WTC11 (cell line): ENCODE measurements around the gene CA5A.
"Not testable (repeated sequence)": the region's sequence is repeated elsewhere in the genome, so short reads cannot be mapped to it uniquely, and the experiment has no call there.

Source experiments
- ATF3 ChIP-seq: sonication (generic); formaldehyde crosslinking; conservative IDR thresholded peaks from 2 replicates; pipeline ENCODE4 v1.8.1; 2022; ENCODE audit warnings: mild to moderate bottlenecking, missing genetic modification reagents
- CBFB ChIP-seq: sonication (generic); formaldehyde crosslinking; IDR thresholded peaks from 2 replicates; pipeline ENCODE4 v1.8.1; 2022; ENCODE audit warnings: mild to moderate bottlenecking, low read depth, missing genetic modification reagents
- CTCF ChIP-seq: fragments of 200-600 bp; IDR thresholded peaks from 2 replicates; pipeline ENCODE4 v1.8.0; 2022; ENCODE audit warnings: antibody characterized with exemption
- GABPB1 ChIP-seq: sonication (generic); formaldehyde crosslinking; IDR thresholded peaks from 2 replicates; pipeline ENCODE4 v1.8.1; 2023; ENCODE audit warnings: mild to moderate bottlenecking, missing genetic modification reagents
- IRF1 ChIP-seq: sonication (generic); formaldehyde crosslinking; IDR thresholded peaks from 2 replicates; pipeline ENCODE4 v1.8.0; 2023; ENCODE audit warnings: missing genetic modification reagents
- JUN ChIP-seq: sonication (generic); formaldehyde crosslinking; IDR thresholded peaks from 2 replicates; pipeline ENCODE4 v1.8.0; 2023; ENCODE audit warnings: mild to moderate bottlenecking, missing genetic modification reagents
- MAX ChIP-seq: sonication (generic); formaldehyde crosslinking; IDR thresholded peaks from 2 replicates; pipeline ENCODE4 v1.8.0; 2022; ENCODE audit warnings: mild to moderate bottlenecking, missing genetic modification reagents
- NFE2L1 ChIP-seq: sonication (generic); formaldehyde crosslinking; IDR thresholded peaks from 2 replicates; pipeline ENCODE4 v1.8.1; 2023; ENCODE audit warnings: missing genetic modification reagents
- NFYB ChIP-seq: sonication (generic); formaldehyde crosslinking; conservative IDR thresholded peaks from 2 replicates; pipeline ENCODE4 v1.8.0; 2022; ENCODE audit warnings: low read depth, missing genetic modification reagents
- NR2C2 ChIP-seq: sonication (generic); formaldehyde crosslinking; IDR thresholded peaks from 2 replicates; pipeline ENCODE4 v1.8.0; 2022; ENCODE audit warnings: mild to moderate bottlenecking, missing genetic modification reagents
- ZNF138 ChIP-seq: sonication (generic); formaldehyde crosslinking; conservative IDR thresholded peaks from 2 replicates; pipeline ENCODE4 v1.8.1; 2022; ENCODE audit warnings: mild to moderate bottlenecking, moderate library complexity, missing genetic modification reagents
- ZNF232 ChIP-seq: sonication (generic); formaldehyde crosslinking; IDR thresholded peaks from 2 replicates; pipeline ENCODE4 v1.8.0; 2022; ENCODE audit warnings: mild to moderate bottlenecking, missing genetic modification reagents

GRCh38 chr16:87885371-87885967, 50.9 kb downstream of the CA5A start:
- not testable (repeated sequence) for TF ChIP-seq ZNF138; CTCF; ZNF232; ATF3 (CRISPR knock-in tag); NR2C2 (CRISPR knock-in tag); GABPB1 (CRISPR knock-in tag); CBFB (CRISPR knock-in tag); MAX (CRISPR knock-in tag); IRF1 (CRISPR knock-in tag); JUN (CRISPR knock-in tag); NFE2L1 (CRISPR knock-in tag); NFYB (CRISPR knock-in tag)
